GM12865 (cell line): ENCODE data around the gene CLN5.

Experiments used
- DNase-seq: peaks from one replicate; pipeline ENCODE4 v3.0.0; 2010; ENCODE audit warnings: low read depth
- H3K4me3 ChIP-seq: 2 replicates; pipeline ENCODE4 v1.5.1; 2011; ENCODE audit warnings: mild to moderate bottlenecking, low read depth, low read length, control low read depth
- TF ChIP-seq, protein P1 (sequence below): IDR thresholded peaks from 2 replicates; pipeline ENCODE4 v1.5.1; 2011; ENCODE audit warnings: low read length, control low read depth, low read depth, inconsistent platforms; ENCODE audit not compliant: insufficient read depth; ENCODE audit errors: missing control alignments

The CLN5 gene

GRCh38 chr13:77038907-77039480 is 47.1 kb downstream of the CLN5 start:
- no peak for DNase-seq
- TF ChIP-seq, protein P1, sequence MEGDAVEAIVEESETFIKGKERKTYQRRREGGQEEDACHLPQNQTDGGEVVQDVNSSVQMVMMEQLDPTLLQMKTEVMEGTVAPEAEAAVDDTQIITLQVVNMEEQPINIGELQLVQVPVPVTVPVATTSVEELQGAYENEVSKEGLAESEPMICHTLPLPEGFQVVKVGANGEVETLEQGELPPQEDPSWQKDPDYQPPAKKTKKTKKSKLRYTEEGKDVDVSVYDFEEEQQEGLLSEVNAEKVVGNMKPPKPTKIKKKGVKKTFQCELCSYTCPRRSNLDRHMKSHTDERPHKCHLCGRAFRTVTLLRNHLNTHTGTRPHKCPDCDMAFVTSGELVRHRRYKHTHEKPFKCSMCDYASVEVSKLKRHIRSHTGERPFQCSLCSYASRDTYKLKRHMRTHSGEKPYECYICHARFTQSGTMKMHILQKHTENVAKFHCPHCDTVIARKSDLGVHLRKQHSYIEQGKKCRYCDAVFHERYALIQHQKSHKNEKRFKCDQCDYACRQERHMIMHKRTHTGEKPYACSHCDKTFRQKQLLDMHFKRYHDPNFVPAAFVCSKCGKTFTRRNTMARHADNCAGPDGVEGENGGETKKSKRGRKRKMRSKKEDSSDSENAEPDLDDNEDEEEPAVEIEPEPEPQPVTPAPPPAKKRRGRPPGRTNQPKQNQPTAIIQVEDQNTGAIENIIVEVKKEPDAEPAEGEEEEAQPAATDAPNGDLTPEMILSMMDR: no peak
- H3K4me3 ChIP-seq: no peak overlapping the region

DNA sequence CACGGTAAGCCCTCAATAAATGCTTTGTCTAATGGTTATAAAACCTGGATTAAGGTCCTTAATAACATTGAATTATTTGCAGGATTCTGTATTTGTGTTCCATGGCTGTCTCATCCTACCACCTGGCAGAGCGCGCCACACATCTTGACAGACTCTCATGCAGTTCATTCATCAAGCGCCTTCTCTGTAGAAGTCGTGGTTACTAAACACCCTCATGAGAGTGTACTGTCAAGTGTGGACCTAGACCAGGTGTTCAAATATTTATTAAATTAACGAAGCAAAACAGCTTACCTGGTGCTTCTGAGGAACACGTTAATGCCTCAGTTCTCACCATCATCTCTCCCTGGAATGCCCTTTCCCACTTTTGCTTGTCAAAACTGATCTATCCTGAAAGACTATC is 48.2 kb downstream of the CLN5 start:
- TF ChIP-seq, protein P1: no peak
- H3K4me3 ChIP-seq: no peak overlapping the region
- no peak for DNase-seq

DNA sequence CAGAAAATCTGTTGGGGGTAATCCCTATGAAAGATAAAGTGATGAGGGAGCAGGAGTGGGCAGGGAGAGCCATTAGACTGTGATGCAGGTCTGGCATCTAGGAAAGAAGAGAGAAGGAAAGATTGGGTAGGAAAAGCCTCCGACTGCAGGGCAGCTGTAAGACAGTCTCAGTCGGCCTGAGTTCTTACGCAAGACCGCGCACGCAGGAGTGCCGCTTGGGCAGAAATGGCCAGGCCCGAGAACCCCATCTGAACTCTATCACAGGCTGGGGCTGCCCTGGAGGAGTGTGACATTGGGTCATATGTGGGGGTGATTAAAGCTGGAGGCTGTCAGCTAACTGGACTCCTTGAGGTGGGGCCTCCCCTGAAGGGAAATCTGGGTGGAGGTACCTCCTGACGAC is 49.0 kb downstream of the CLN5 start:
- no peak for DNase-seq
- TF ChIP-seq, protein P1: no peak
- H3K4me3 ChIP-seq: no peak overlapping the region

GRCh38 chr13:77042566-77043177 is 50.8 kb downstream of the CLN5 start:
- DNase-seq: no peak
- no peak overlapping the region for H3K4me3 ChIP-seq
- TF ChIP-seq, protein P1: no peak

DNA sequence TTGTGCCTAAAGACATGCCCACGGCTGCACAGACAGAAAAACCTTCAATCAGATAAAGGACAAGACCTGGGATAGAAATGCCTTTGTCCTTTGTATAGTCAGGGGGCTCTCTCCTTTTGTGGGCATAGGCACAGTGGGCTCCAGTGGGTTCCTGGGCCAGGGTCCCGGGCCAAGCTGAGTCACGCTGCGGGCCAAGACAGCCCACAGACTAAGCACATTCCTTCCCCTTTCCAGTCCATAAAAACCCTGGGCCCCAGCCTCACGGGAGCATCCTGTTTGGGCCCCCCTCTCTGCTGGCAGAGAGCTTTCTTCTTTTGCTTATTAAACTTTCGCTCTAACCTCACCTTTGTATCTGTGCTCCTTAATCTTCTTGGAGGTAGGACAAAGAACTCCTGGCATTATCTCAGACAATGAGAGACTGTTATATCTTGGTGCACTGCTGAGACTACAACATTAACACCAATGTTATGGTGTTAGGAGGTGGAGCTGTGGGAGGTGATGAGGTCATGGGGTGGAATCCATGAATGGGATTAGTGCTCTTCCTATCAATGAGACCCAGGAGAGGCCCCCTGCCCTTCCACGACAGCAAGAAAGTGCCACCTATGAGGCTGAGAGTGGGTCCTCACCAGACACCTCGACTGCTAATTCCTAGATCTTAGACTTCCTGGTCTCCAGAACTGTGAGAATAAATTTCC is 55.9 kb downstream of the CLN5 start:
- TF ChIP-seq, protein P1: no peak
- no peak overlapping the region for H3K4me3 ChIP-seq
- no peak for DNase-seq

DNA sequence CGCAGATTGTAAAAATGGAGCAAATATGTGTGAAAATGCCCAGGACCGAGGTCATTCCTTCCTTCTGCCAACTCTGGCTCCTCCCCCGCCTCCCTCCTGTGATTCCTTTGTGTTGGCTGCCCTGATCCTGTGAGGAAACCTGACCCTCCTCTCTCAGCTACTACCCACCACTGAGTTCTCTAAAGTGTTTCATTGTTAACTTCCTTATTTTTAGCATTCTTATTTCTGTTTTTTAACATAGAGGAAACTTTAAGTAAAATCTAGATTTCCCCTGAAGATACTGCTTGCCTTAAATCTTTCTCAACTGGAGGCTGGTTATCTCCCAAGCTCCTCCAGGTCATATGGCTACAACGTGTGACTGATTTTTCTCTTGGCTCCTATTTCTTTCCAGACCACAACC is 56.8 kb downstream of the CLN5 start:
- H3K4me3 ChIP-seq: no peak overlapping the region
- DNase-seq: no peak

More for the DNA sequence above, 56.8 kb downstream of the CLN5 start:
- TF ChIP-seq, protein P1: no peak
